CD4-positive, alpha-beta T cell (primary cell): ENCODE results near the gene STX3. TPM values are rescaled to one million over a fixed set of nuclear protein-coding genes. Genes with fewer than 3 reads are reported as not detected.

Source experiments
- ATAC-seq: fragments of 200-7000 bp; cut with Tn5 transposase; one replicate; pipeline ENCODE4 v1.10.0; 2022; ENCODE audit warnings: mild to moderate bottlenecking; ENCODE audit not compliant: poor library complexity
- CTCF ChIA-PET: fragments of 350-600 bp; sonication (Branson Sonifier 250); formaldehyde crosslinking; loops from one replicate; lab custom pipeline; 2021; ENCODE audit warnings: antibody characterized with exemption, inconsistent platforms; lab: Charles Lee
- POLR2A ChIA-PET: fragments of 350-600 bp; sonication (Branson Sonifier 250); formaldehyde crosslinking; loops from one replicate; lab custom pipeline; 2021; ENCODE audit warnings: antibody characterized with exemption, inconsistent platforms; lab: Charles Lee
- DNase-seq, 14 experiments: peaks; one replicate each; pipeline ENCODE4 v3.0.0-alpha.2; 2013 to 2020; ENCODE audit warnings: mixed read lengths in 2 of 14
- H3K27ac ChIP-seq, 2 donors: one replicate each; pipeline versions ENCODE4 v1.5.1 to v1.7.0; 2013; ENCODE audit warnings: low read length in 2 of 2, low read depth in 1 of 2, mild to moderate bottlenecking in 1 of 2
- H3K27me3 ChIP-seq, 2 experiments: 1 replicate in 1 of 2; 2 replicates in 1 of 2; pipeline versions ENCODE4 v1.6.1 to v1.7.0; 2013; ENCODE audit warnings: low read length in 2 of 2, control low read depth in 1 of 2, mild to moderate bottlenecking in 1 of 2, moderate library complexity in 1 of 2; ENCODE audit not compliant: insufficient read depth in 2 of 2, control insufficient read depth in 1 of 2
- H3K36me3 ChIP-seq: one replicate; pipeline ENCODE4 v1.6.1; 2013; ENCODE audit warnings: low read length, control low read depth; ENCODE audit not compliant: insufficient read depth
- H3K4me1 ChIP-seq: one replicate; pipeline ENCODE4 v1.6.1; 2013; ENCODE audit warnings: low read length, control low read depth; ENCODE audit not compliant: insufficient read depth
- H3K4me3 ChIP-seq: one replicate; pipeline ENCODE4 v1.5.1; 2013; ENCODE audit warnings: mild to moderate bottlenecking, low read length, moderate library complexity
- H3K9me3 ChIP-seq, 2 experiments: 1 replicate in 1 of 2; 2 replicates in 1 of 2; pipeline versions ENCODE4 v1.6.1 to v1.7.0; 2013; ENCODE audit warnings: low read length in 2 of 2, mild to moderate bottlenecking in 2 of 2, control low read depth in 1 of 2, moderate library complexity in 1 of 2; ENCODE audit not compliant: control insufficient read depth in 1 of 2, insufficient read depth in 1 of 2
- H3K27ac Mint-ChIP-seq: one replicate; pipeline ENCODE4 v1.8.0; 2020; ENCODE audit warnings: mixed read lengths
- H3K27me3 Mint-ChIP-seq: one replicate; pipeline ENCODE4 v1.8.0; 2021; ENCODE audit warnings: mixed read lengths
- H3K36me3 Mint-ChIP-seq: one replicate; pipeline ENCODE4 v1.8.0; 2021; ENCODE audit warnings: low read depth, mixed read lengths
- H3K4me1 Mint-ChIP-seq: one replicate; pipeline ENCODE4 v1.8.0; 2021; ENCODE audit warnings: low read depth, mixed read lengths
- H3K4me3 Mint-ChIP-seq: one replicate; pipeline ENCODE4 v1.8.0; 2020; ENCODE audit warnings: mild to moderate bottlenecking, mixed read lengths
- H3K9me3 Mint-ChIP-seq: one replicate; pipeline ENCODE4 v1.8.0; 2020; ENCODE audit warnings: mixed read lengths
- CTCF ChIP-seq: fragments of 200-600 bp; IDR thresholded peaks from one replicate; pipeline ENCODE4 v1.8.0; 2022; ENCODE audit warnings: antibody characterized with exemption, mild to moderate bottlenecking
- intact Hi-C, 2 experiments: fragments of 100-400 bp; cut with DNase I in 1 of 2; cut with micrococcal nuclease in 1 of 2; formaldehyde crosslinking; loops; one replicate each; pipeline versions ENCODE4 v1.15.1 to v1.9.0; 2023 to 2025; cut with DNase I, micrococcal nuclease
- total RNA-seq, 174 experiments: library from RNA in 2 of 174; stranded (reverse) in 2 of 174; gene quantifications; one replicate each; pipeline ENCODE4 v1.2.3 and lab custom pipeline; 2021 to 2026

Gene STX3
- total RNA-seq, 2 experiments from 2014 or later = 4.6 to 6.4 TPM

GRCh38 chr11:59787816-59788215 lies 32.6 kb downstream of the STX3 start:
- intact Hi-C loops = no loop called here
- Histone ChIP-seq H3K4me1 (no peaks in the 10 kb centered on the region), H3K36me3 (peaks cover 14% of the 10 kb centered on the region), H3K27ac (no peak overlapping the region), H3K27me3 (no peaks in the 10 kb centered on the region), H3K4me3 (no peak overlapping the region), H3K9me3 (no peaks in the 10 kb centered on the region)
- ChIA-PET CTCF (no interaction called here), POLR2A (no interaction called here)
- ATAC-seq = no peak
- no peak overlapping the region for H3K4me3 Mint-ChIP-seq
- DNase-seq = no peak
- no peaks in the 10 kb centered on the region for H3K9me3 Mint-ChIP-seq
- H3K27ac Mint-ChIP-seq = no peak overlapping the region
- no peak for TF ChIP-seq CTCF
- peaks cover 26% of the 10 kb centered on the region for H3K36me3 Mint-ChIP-seq
- H3K4me1 Mint-ChIP-seq = no peaks in the 10 kb centered on the region
- H3K27me3 Mint-ChIP-seq = no peaks in the 10 kb centered on the region

GRCh38 chr11:59791639-59792038 lies 36.5 kb downstream of the STX3 start:
- no peaks in the 10 kb centered on the region for H3K4me1 ChIP-seq
- DNase-seq (no peak), ATAC-seq (no peak)
- H3K27me3 Mint-ChIP-seq = no peaks in the 10 kb centered on the region
- H3K4me3 Mint-ChIP-seq = no peak overlapping the region
- intact Hi-C loops = no loop called here
- H3K9me3 Mint-ChIP-seq = no peaks in the 10 kb centered on the region
- H3K27ac ChIP-seq = no peak overlapping the region
- H3K36me3 ChIP-seq = peaks cover 35% of the 10 kb centered on the region
- ChIA-PET CTCF (no interaction called here), POLR2A (interaction anchor here (1.2 kb wide), 1 partner anchor 25 kb away, joined by 3 read pairs; no protein-coding TSS in a partner anchor)
- H3K4me1 Mint-ChIP-seq = no peaks in the 10 kb centered on the region
- TF ChIP-seq CTCF = no peak
- H3K9me3 ChIP-seq = no peaks in the 10 kb centered on the region
- no peaks in the 10 kb centered on the region for H3K27me3 ChIP-seq
- no peak overlapping the region for H3K27ac Mint-ChIP-seq
- H3K4me3 ChIP-seq = no peak overlapping the region
- peaks cover 52% of the 10 kb centered on the region for H3K36me3 Mint-ChIP-seq

- ChIA-PET POLR2A (interaction anchor here (1.2 kb wide), 1 partner anchor 26 kb away, joined by 3 read pairs; no protein-coding TSS in a partner anchor), CTCF (no interaction called here)
- Histone ChIP-seq H3K27me3 (no peaks in the 10 kb centered on the region), H3K27ac (no peak overlapping the region), H3K4me1 (no peaks in the 10 kb centered on the region), H3K4me3 (no peak overlapping the region), H3K36me3 (peaks cover 35% of the 10 kb centered on the region), H3K9me3 (no peaks in the 10 kb centered on the region)
- no peak overlapping the region for H3K4me3 Mint-ChIP-seq
- no peak overlapping the region for H3K27ac Mint-ChIP-seq
- DNase-seq = no peak
- no peaks in the 10 kb centered on the region for H3K4me1 Mint-ChIP-seq
- no peaks in the 10 kb centered on the region for H3K27me3 Mint-ChIP-seq
- no peak for ATAC-seq
- H3K9me3 Mint-ChIP-seq = no peaks in the 10 kb centered on the region
- TF ChIP-seq CTCF = no peak
- intact Hi-C loops = no loop called here
- peaks cover 58% of the 10 kb centered on the region for H3K36me3 Mint-ChIP-seq
These were observed 37.3 kb downstream of the STX3 start for GRCh38 chr11:59792507-59792906.
